Hypothalamus (tissue), 51 donors: ENCODE measurements around the gene VWA1.
"Not testable (repeated sequence)": the region's sequence is repeated elsewhere in the genome, so short reads cannot be mapped to it uniquely, and the experiment has no call there.

Experiments used
- DNase-seq, 51 donors: peaks; one replicate each; lab custom pipeline; 2025; lab: John Stamatoyannopoulos, UW

VWA1 gene

DNA sequence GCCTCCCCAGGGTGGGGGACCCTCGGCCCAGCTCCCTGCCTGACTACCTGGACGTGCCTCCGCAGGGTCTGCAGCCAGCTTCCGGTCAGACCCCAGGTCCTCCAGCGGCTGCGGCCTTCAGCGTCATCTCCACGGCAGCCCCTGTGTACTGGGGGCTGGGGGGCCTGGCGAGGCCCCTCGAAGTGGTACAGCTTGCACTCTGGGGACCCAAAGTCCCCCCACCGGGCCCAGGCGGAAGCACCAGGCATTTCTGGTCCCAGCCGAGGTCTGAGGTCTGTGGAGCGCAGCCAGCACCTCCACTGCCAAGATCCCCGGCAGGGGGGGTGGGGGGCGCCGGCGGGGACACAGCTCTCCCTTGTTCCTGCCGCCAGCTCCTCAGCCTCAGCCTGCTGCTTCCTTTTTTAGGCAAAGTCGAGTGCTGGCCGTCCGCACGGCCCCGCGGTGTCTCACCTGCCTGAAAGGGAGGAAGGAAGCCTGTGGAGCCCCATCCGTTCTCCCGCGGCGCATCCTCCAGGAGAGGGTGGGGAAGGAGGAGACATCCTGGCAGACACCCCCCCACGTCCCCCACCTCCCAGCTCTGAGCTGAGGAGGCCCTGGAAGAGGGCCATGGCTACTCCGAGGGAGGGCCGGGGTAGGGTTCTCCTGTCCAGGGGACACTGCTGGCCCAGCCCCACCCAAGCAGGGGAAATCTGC, 1.2 kb upstream of the VWA1 start:
- peak in 46 of 51 donors; percentile 28 to 89 (median 70) for DNase-seq

DNA sequence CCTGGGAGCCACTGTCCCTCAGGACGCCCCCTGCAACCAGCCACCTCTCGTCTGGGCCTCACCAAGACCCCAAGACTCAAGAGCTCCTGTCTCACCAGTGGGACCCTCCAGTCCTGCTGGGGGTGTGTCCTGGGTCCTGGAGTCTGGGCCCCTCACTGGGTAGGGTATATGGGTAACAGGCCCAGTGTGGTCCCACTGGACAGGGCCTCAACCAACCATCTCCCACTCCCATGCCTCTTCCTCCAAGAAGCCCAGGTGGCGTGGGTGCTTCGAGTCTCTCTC, 725 bp upstream of the VWA1 start:
- peak in 1 of 51 donors; percentile 58 for DNase-seq

DNA sequence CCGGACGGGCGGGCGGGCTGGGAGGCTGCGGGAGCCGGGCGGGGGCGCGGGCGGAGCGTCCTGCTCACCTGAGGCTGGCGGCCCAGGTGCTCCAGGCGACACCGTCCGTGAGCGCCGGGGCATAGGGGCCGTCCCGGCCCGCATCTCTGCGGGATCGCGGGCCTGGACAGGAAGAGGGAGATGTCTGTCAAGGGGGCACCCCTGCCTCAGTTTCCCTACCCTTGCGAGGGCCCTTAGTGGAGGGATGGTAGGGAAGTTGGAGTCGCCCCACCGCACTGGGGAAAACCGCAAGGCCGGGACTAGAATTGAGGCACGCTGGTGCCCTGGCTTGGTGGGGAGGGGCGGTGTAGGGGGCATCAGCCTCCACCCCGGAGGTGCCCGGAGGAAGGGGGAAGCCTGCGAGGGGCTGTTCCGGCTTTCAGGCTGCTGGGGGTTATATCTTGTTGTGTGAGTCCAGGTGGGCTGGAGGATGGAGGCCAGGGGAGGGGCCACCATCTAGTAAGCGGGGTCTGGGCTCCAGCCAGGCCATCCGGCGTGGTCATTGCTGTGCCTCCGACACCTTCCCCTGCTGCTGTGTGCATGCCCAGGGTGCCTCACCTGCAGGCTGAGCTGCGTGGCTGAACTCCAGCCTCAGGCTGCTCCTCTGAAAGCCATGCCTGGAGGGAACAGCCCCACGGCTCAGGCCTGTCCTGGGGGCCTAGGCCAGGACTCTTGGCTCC, 580 bp downstream of the VWA1 start:
- no peak for DNase-seq

DNA sequence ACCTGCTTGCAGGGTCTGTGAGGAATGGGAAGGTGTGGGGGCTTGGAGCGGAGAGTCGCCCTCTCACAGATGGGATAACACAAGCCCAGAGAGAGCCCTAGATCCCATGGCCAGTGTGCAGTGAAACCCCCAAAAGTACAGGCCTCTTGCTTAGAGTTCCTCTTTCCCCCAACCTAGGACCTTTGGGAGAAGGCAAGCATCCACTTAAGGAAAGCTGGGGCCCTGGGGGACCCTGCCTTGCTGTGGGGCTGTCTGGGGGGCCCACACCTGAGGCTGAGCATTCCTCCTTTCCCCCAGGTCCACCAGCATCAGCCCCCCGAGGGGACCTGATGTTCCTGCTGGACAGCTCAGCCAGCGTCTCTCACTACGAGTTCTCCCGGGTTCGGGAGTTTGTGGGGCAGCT, 1.1 kb downstream of the VWA1 start:
- no peak for DNase-seq

DNA sequence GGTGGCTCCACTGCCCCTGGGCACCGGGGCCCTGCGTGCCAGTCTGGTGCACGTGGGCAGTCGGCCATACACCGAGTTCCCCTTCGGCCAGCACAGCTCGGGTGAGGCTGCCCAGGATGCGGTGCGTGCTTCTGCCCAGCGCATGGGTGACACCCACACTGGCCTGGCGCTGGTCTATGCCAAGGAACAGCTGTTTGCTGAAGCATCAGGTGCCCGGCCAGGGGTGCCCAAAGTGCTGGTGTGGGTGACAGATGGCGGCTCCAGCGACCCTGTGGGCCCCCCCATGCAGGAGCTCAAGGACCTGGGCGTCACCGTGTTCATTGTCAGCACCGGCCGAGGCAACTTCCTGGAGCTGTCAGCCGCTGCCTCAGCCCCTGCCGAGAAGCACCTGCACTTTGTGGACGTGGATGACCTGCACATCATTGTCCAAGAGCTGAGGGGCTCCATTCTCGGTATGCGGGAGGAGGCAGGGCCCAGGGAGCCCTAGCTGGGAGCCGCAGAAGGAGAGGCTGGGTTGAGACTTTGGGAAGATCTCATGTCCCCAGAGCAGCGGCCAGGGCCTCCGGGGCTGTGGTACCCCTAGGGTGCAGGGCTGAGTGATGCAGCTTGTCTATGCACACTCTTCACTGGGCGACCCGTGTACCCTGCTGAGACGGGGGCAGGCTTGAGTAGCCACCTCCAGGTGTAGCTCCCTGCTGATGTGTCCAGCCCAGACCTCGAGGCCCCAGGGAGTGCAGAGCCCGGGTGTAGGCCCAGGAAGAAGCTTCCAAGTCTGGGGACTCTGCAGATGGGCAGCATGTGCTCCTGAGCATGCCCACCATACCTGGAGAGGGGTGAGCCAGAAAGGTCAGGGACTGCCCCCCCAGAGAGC, 1.8 kb downstream of the VWA1 start:
- DNase-seq: no peak

DNA sequence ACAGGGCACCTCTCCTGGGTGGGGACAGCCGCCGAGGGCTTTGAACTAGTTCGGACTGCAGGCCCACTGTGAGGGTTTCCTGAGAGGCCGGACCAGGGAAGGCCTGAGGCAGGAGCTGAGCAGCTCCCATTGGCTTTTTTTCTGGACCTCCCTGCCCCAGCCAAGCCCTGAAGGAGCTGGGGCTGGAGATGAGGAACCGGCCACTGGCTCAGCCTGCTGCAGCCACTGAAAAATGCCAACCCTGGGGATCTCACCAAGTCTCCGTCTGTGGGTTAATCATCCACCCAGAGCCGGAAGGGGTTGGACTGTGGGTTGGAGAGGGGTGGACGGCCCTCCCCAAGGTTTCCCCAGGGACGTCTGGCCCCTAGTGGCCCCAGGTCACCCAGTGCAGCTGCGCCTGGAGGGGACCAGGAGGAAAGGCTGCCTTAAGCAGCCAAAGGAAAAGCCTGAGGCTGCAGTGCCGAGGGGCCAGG, 2.5 kb downstream of the VWA1 start:
- no peak for DNase-seq

DNA sequence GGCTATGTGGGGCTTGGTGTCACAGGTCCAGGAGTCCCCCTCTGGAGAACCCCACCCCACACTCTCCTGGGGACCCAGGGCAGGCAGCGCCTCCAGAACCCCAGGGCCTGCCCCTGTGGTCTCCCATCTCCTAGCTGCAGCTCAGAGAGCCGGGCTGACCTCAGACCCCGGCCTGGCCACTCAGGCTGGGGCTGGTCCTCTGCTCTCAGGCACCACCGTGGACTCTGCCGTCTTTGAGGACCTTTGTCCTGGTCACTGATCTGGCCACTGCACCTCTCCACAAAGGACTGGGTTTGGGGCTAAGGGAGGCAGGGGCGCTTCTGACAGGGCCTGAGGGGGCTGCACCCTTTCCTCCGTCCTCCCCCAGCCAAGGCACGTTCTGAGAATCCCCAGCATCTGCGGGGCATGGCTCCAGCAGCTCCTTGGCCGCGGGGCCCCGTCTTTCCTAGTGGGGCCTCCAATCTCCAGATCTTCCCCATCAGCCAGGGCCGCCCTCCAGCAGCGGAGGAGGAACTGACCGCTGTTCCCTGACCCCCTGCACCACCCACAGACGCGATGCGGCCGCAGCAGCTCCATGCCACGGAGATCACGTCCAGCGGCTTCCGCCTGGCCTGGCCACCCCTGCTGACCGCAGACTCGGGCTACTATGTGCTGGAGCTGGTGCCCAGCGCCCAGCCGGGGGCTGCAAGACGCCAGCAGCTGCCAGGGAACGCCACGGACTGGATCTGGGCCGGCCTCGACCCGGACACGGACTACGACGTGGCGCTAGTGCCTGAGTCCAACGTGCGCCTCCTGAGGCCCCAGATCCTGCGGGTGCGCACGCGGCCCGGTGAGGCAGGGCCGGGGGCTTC, 3.3 kb downstream of the VWA1 start:
- DNase-seq: no peak

DNA sequence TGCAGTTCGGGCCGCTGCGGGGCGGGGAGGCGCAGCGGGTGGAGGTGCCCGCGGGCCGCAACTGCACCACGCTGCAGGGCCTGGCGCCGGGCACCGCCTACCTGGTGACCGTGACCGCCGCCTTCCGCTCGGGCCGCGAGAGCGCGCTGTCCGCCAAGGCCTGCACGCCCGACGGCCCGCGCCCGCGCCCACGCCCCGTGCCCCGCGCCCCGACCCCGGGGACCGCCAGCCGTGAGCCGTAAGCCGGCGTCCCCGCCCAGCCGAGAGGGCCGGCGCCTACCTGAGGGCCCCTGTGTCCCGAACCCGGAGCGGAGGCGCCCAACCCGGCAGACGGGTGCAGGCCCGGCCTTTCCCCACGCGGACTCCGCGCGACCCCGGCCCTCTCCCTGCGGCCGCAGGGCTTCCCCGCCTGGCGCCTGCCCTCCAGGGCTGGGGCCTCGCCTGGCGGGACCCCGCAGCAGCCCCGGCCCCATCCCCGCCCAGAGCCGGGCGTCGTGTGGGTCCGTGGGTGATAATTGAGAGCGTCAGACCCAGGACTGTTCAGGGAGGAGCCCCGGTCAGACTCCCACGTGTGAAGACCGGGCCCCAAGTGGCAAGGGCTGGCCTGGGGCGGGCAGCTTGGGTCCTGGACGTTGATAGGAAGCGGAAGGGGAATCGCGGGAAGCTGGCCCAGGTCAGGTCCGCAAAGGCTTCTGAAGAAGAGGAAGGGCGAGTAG, 4.2 kb downstream of the VWA1 start:
- no peak for DNase-seq

DNA sequence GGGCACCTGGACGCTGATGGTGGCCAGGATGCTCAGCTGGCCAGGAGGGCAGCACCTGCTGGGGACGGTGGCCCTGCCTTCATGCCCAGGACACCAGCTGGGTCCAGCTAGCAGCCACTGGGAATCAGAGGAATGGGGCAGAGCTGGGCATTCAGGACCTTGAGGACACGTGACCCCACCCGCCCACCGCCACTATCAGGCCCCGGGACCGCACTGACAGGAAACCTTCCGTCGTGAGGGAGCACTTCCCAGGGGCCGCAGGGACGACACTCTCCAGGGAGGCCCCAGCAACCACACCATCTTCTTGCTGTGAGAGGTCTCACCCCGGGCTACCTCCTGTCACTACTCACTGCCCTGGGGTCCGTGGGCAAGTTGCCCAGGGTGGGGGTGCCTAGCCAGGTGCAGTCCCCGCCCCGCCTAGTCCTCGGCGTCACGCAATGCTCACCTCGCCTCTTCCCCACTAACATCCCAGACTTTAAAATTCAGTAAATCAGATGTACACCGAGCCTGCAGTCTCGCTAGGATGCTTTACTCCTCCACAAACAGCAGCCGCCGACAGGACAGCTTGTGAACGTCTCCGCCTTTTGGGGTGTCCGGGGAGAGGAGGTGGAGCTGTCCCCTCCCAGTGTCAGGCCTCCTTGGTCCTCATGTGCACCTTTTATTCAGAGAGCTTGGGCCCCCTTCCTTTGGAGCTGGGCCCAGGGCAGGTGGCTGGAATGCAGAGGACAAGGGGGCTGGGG, 4.9 kb downstream of the VWA1 start:
- DNase-seq: no peak

DNA sequence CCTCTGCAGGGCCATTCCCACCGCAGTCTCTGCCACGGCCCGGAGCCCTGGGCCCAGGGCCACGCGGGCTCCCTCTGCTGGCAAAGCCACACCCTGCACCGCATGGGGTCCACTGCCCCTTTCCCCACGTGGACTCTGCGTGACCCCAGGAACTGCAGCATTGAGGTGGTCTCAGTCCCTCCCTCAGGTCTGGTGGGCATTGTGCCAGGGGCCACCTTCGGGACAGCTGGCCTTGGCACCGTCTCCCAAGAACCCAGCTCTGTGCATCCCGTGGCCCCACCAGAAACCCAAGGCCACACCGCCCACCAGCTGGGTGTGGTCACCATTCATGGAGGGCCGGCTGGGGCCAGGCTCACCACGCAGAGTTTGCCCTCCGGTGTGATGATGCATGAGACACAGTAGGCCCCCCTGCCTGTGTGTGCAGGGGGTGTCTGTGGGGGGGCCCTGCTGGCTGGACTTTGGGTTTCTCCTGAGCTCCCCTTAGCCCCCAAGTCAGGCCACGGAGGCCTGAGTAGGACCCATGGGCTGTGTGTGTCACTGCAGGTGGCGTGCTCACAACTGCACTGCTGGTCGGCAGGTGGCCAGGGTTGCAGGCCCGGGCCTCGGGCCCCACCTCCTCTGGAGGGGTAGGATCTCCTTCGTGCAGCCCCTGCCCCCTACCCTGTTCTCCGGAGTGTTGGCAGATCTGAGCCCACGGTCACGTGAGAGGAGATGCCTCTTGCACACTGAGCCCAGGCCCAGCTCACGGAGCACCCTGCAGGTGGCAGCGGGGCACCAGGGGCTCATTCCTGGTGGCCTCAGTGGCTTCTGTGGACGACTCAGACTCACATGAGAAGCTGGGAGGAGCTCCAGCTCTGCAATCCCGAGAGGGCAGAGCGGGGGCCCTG, 5.8 kb downstream of the VWA1 start:
- DNase-seq: peak in 14 of 51 donors; percentile 30 to 69 (median 38)

DNA sequence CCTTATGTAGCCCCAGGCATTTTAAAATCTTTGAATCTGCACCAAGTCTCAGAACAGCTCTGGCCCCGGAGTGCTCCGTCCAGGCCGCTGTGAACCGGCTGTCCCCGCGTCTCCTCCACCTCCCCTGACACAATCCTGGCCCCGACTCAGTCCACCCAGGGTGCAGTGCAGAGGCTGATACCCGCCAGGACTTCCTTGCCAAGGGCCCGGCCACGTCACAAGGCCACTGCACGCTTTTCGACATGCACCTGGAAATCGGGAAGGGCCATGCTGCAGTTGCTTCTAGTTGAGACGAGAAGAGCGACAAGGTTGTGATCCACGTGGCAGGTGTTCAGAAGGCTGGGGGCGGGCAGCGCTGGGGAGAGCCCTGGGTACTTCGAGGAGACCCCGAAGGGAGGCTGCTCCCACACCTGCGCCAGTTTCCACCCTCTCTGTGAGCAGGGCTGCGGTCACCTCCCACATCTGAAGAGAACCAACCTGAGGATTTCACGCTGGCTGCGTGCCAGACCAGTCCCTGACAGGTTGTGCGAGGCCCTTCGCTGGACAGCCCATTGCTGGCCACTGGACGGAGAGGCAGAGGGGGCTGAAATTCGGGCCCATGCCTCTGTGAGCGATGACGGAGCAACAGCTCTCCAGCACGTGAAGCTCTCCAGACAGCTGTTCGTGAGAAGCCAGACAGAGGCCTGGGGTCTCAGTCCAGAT, 6.7 kb downstream of the VWA1 start:
- no peak for DNase-seq

DNA sequence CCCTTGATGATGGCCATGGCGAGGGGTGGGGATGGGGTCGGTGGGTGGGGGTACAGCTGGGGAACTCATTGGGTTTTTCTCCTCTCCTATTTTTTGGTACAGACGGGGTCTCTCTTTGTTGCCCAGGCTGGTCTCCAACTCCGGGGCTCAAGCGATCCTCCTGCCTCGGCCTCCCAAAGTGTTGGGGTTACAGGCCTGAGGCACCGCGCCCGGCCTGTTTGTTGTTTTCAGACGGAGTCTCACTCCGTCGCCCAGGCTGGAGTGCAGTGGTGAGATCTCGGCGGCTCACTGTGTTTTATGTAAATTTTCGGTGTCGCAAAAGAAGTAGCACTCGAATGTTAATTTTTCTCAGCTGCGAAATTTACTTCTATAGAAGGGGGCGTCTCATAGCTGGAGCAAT, 11.1 kb downstream of the VWA1 start:
- DNase-seq: not testable (repeated sequence)

DNA sequence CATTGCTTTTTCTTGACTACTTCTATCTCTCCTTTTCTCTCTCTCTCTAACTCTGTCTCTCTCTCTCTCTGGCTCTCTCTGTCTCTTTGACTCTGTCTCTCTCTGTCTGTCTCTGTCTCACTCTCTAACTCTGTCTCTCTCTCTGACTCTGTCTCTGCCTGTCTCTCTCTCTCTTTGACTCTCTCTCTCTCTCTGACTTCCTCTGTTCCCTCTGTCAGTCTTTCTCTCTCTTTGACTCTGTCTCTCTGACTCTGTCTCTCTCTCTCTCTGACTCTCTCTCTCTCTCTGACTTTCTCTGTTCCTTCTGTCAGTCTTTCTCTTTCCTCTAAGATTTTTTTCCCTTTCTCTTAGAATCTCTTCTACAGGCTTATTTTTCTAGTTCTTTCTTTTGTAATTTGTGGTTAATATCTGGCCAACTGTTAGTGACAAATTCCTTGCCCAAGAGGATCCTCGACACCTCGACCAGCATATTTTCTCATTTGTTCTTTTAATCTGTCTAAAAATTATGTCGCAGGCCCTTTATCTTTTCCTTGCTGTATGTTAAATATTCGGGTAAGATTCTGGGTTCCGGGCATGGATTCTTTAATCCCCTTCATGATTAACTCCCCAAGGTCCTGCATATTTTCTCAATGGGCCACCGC, 13.7 kb downstream of the VWA1 start, which contains the start of gene ATAD3C:
Gene ATAD3C (plus strand): TSS at position 591 of the 641 bp plus-strand sequence. CDS start 995 bp downstream, outside the sequence.
- DNase-seq: no peak

DNA sequence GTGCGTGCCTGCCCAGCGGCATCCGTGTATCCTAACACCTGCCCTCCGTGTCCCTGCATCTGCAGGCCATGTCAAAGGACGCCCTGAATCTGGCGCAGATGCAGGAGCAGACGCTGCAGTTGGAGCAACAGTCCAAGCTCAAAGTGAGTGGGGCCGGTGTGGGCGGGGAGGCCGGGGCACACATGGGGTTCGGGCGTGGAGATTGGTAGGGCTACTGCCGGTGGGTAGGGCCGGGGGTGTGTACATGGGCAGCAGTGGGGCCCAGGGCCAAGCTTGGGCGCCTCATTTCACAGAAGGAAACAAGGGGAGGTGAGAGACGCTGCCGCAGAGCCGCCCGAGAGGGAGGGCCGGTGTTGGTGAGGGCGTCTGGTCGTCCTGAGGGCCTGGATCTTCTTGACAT, 15.1 kb downstream of the VWA1 start:
- DNase-seq: not testable (repeated sequence)

DNA sequence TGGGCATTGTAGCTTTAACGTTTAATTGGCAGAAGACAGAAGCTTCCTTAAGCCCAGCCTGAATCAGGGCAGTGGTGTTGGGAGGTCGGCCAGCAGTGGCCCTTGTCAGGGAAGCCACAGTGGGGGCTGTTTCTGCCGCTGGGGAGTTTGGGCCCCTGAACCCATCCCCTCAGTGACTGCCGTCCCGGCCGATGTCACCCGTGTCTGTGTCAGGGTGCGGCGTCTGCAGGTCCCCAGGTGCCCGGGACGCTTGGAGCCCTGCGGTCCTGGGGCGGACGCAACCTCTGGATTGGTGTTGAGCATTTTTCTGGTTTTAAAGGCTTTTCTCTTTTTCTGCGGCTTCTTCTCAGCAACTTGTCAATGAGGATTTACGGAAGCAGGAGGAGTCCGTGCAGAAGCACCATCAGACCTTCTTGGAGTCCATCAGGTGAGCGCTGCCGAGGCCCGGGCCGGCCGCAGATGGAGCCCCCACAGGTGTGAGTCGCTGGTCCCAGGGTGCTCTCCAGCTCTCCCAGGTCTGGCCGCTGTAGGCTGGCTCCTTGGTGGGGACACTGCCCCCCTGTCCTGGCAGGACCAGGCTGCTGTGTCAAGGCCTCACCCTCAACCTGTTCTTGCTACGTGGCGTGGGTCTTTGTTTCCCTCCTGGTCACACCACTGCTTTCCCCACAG, 16.3 kb downstream of the VWA1 start:
- DNase-seq: no peak

DNA sequence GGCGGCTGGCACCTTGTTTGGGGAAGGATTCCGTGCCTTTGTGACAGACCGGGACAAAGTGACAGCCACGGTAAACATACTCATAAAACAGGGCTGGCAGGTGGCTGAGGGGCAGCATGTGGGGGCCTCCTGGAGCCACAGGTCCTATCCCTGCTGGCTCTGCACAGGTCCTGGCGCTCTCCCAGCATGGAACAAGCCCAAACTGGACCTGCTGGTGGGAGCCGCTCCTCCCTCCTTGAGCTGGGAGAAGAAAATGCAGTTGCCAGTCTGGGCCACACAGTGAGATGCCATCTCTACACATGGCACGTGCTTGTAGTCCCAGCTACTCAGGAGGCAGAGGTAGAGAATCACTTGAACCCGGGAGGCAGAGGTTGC, 16.9 kb downstream of the VWA1 start:
- DNase-seq: not testable (repeated sequence)
